Ovary (tissue), 3 donors: ENCODE results near the gene SLC52A3.

ENCODE experiments used
- CTCF ChIP-seq, 3 donors: fragments of 450-650 bp in 2 of 3; fragments of 200-600 bp in 1 of 3; IDR thresholded peaks; one replicate each; pipeline versions ENCODE4 v1.5.1 to v1.8.0; 2016 to 2022; ENCODE audit warnings: antibody characterized with exemption in 3 of 3, mild to moderate bottlenecking in 1 of 3
- POLR2A ChIP-seq: fragments of 450-650 bp; IDR thresholded peaks from one replicate; pipeline ENCODE4 v1.6.1; 2017; ENCODE audit warnings: antibody characterized with exemption, mild to moderate bottlenecking, moderate library complexity
- donor health status: DM: no; HTN: no; CAD: no.

- TF ChIP-seq CTCF (IDR thresholded peaks at IDR 0.05) (no peak), POLR2A (no peak)
These were observed 13.4 kb downstream of the SLC52A3 start for GRCh38 chr20:754904-755303.
